IMR-90 (cell line): ENCODE results near the gene HCN4. TPM values are rescaled to one million over a fixed set of nuclear protein-coding genes. Genes with fewer than 3 reads are reported as not detected.

Source experiments
- ATAC-seq: fragments of 200-7000 bp; cut with Tn5 transposase; 2 replicates; pipeline ENCODE4 v1.9.1; 2020; ENCODE audit warnings: low read depth, mild to moderate bottlenecking, moderate library complexity
- BruUV-seq: library from RNA; stranded (reverse); fragments of 400-500 nt; replicated peaks from 2 replicates; lab custom pipeline; 2021; lab: Mats Ljungman, UMichigan
- CTCF ChIA-PET: fragments of 300-600 bp; formaldehyde crosslinking; extraction: SDS; loops from one replicate; lab custom pipeline; 2021; ENCODE audit warnings: antibody characterized with exemption; lab: Yijun Ruan, JAX
- POLR2A ChIA-PET: fragments of 300-600 bp; sonication (Branson Sonifier 250); formaldehyde crosslinking; loops from one replicate; lab custom pipeline; 2022; ENCODE audit warnings: antibody characterized with exemption; ENCODE audit not compliant: unreplicated experiment; lab: Charles Lee
- DNase-seq: peaks from one replicate; pipeline ENCODE4 v3.0.0; 2013
- H2AFZ ChIP-seq: replicated peaks from 2 replicates; pipeline ENCODE3; 2013; ENCODE audit warnings: low read length, mild to moderate bottlenecking; ENCODE audit not compliant: poor library complexity
- H2AK5ac ChIP-seq: 2 replicates; pipeline ENCODE4 v1.6.1; 2013; ENCODE audit warnings: low read depth, low read length, inconsistent platforms
- H2AK9ac ChIP-seq: replicated peaks from 2 replicates; pipeline ENCODE3; 2013; ENCODE audit warnings: mild to moderate bottlenecking, low read depth, low read length, moderate library complexity; ENCODE audit not compliant: poor library complexity
- H2BK120ac ChIP-seq: 2 replicates; pipeline ENCODE4 v1.6.1; 2013; ENCODE audit warnings: low read depth, low read length, inconsistent platforms
- H2BK15ac ChIP-seq: 3 replicates; pipeline ENCODE4 v1.6.1; 2013; ENCODE audit warnings: low read depth, low read length, inconsistent platforms
- H2BK20ac ChIP-seq: 2 replicates; pipeline ENCODE4 v1.6.1; 2013; ENCODE audit warnings: low read depth, mild to moderate bottlenecking, inconsistent platforms, low read length, moderate library complexity
- H2BK5ac ChIP-seq: 2 replicates; pipeline ENCODE4 v1.6.1; 2013; ENCODE audit warnings: mild to moderate bottlenecking, low read depth, low read length, inconsistent platforms; ENCODE audit not compliant: poor library complexity, severe bottlenecking
- H3K14ac ChIP-seq: replicated peaks from 2 replicates; pipeline ENCODE4 v1.6.1; 2013; ENCODE audit warnings: low read depth, low read length, inconsistent platforms
- H3K18ac ChIP-seq: 2 replicates; pipeline ENCODE4 v1.6.1; 2013; ENCODE audit warnings: low read depth, low read length, control low read depth
- H3K23ac ChIP-seq: 2 replicates; pipeline ENCODE4 v1.6.1; 2013; ENCODE audit warnings: low read depth, low read length, inconsistent platforms
- H3K27ac ChIP-seq: 2 replicates; pipeline ENCODE4 v1.5.1; 2013; ENCODE audit warnings: mild to moderate bottlenecking, control low read depth, low read length; ENCODE audit not compliant: insufficient read depth
- H3K27me3 ChIP-seq: 2 replicates; pipeline ENCODE4 v1.6.1; 2013; ENCODE audit warnings: low read length; ENCODE audit not compliant: control insufficient read depth, insufficient read depth
- H3K36me3 ChIP-seq: 2 replicates; pipeline ENCODE4 v1.6.1; 2013; ENCODE audit warnings: low read length, mixed read lengths; ENCODE audit not compliant: control insufficient read depth, insufficient read depth
- H3K4ac ChIP-seq: 2 replicates; pipeline ENCODE4 v1.6.1; 2013; ENCODE audit warnings: low read depth, low read length, inconsistent platforms
- H3K4me1 ChIP-seq: 2 replicates; pipeline ENCODE4 v1.6.1; 2013; ENCODE audit warnings: low read length, mixed read lengths; ENCODE audit not compliant: control insufficient read depth, insufficient read depth
- H3K4me2 ChIP-seq: 2 replicates; pipeline ENCODE4 v1.6.1; 2013; ENCODE audit warnings: low read depth, mild to moderate bottlenecking, control low read depth, low read length, moderate library complexity
- H3K4me3 ChIP-seq: 2 replicates; pipeline ENCODE4 v1.5.1; 2013; ENCODE audit warnings: low read depth, mild to moderate bottlenecking, control low read depth, low read length, moderate library complexity; ENCODE audit not compliant: insufficient read depth
- H3K56ac ChIP-seq: 2 replicates; pipeline ENCODE4 v1.6.1; 2013; ENCODE audit warnings: low read length, inconsistent platforms; ENCODE audit not compliant: insufficient read depth; ENCODE audit errors: extremely low read depth
- H3K79me1 ChIP-seq, 2 experiments: 2 replicates each; pipeline ENCODE4 v1.6.1; 2013; ENCODE audit warnings: low read length in 2 of 2, inconsistent platforms in 1 of 2, low read depth in 1 of 2
- H3K9ac ChIP-seq: 2 replicates; pipeline ENCODE4 v1.6.1; 2013; ENCODE audit warnings: low read depth, low read length, control low read depth
- H3K9me1 ChIP-seq: 2 replicates; pipeline ENCODE4 v1.6.1; 2013; ENCODE audit warnings: low read length, inconsistent platforms; ENCODE audit not compliant: insufficient read depth
- H3K9me3 ChIP-seq: 2 replicates; pipeline ENCODE4 v1.6.1; 2013; ENCODE audit warnings: low read length; ENCODE audit not compliant: control insufficient read depth, insufficient read depth
- H4K20me1 ChIP-seq: 2 replicates; pipeline ENCODE4 v1.6.1; 2013; ENCODE audit warnings: low read length, inconsistent platforms; ENCODE audit not compliant: insufficient read depth
- H4K5ac ChIP-seq: 2 replicates; pipeline ENCODE4 v1.6.1; 2013; ENCODE audit warnings: mild to moderate bottlenecking, low read depth, low read length, control low read depth
- H4K8ac ChIP-seq, 2 experiments: 2 replicates each; pipeline ENCODE4 v1.6.1; 2013; ENCODE audit warnings: low read depth in 2 of 2, low read length in 2 of 2, control low read depth in 1 of 2, inconsistent platforms in 1 of 2
- H4K91ac ChIP-seq: 2 replicates; pipeline ENCODE4 v1.6.1; 2013; ENCODE audit warnings: low read depth, low read length, inconsistent platforms; ENCODE audit not compliant: insufficient read depth
- BHLHE40 ChIP-seq: fragments of 150-350 bp; IDR thresholded peaks from 2 replicates; pipeline ENCODE4 v1.6.1; 2016; ENCODE audit warnings: mild to moderate bottlenecking, low read depth, low read length
- CHD1 ChIP-seq: IDR thresholded peaks from 2 replicates; pipeline ENCODE4 v1.6.1; 2012; ENCODE audit warnings: low read depth, low read length, improper control_type of control experiment
- CTCF ChIP-seq: conservative IDR thresholded peaks from 2 replicates; pipeline ENCODE4 v1.5.1; 2012; ENCODE audit warnings: mild to moderate bottlenecking, low read depth, low read length, improper control_type of control experiment
- ELK1 ChIP-seq: fragments of 150-350 bp; IDR thresholded peaks from 2 replicates; pipeline ENCODE4 v1.6.1; 2016; ENCODE audit warnings: low read depth, mild to moderate bottlenecking, low read length, moderate library complexity, borderline replicate concordance
- FOS ChIP-seq: fragments of 150-350 bp; IDR thresholded peaks from 2 replicates; pipeline ENCODE4 v1.6.1; 2016; ENCODE audit warnings: low read depth, low read length
- MAFK ChIP-seq: IDR thresholded peaks from 2 replicates; pipeline ENCODE4 v1.6.1; 2012; ENCODE audit warnings: low read depth, low read length, improper control_type of control experiment
- MAZ ChIP-seq: IDR thresholded peaks from 2 replicates; pipeline ENCODE4 v1.6.1; 2012; ENCODE audit warnings: low read depth, mild to moderate bottlenecking, low read length, improper control_type of control experiment, moderate library complexity, borderline replicate concordance
- MXI1 ChIP-seq: IDR thresholded peaks from 2 replicates; pipeline ENCODE4 v1.6.1; 2012; ENCODE audit warnings: low read depth, mild to moderate bottlenecking, low read length, moderate library complexity, borderline replicate concordance
- NFE2L2 ChIP-seq: fragments of 150-350 bp; IDR thresholded peaks from 2 replicates; pipeline ENCODE4 v1.6.1; 2016; ENCODE audit warnings: low read depth, mild to moderate bottlenecking, low read length
- RAD21 ChIP-seq: IDR thresholded peaks from 2 replicates; pipeline ENCODE4 v1.6.1; 2012; ENCODE audit warnings: low read length, improper control_type of control experiment
- RFX5 ChIP-seq: IDR thresholded peaks from 2 replicates; pipeline ENCODE4 v1.8.0; 2012; ENCODE audit warnings: low read depth, mild to moderate bottlenecking, low read length, moderate library complexity
- USF2 ChIP-seq: fragments of 150-350 bp; IDR thresholded peaks from 2 replicates; pipeline ENCODE4 v1.6.1; 2017; ENCODE audit warnings: mild to moderate bottlenecking, antibody characterized with exemption, low read length, low read depth
- WGBS, 2 experiments: methylation state at CpG; one replicate each; pipeline versions ENCODE4 v1.1.5 to v1.1.7; 2013; ENCODE audit warnings: missing lambda C conversion rate in 2 of 2; ENCODE audit not compliant: insufficient read length in 1 of 2; ENCODE audit errors: extremely low coverage in 2 of 2; 5-methylcytosine and 5-hydroxymethylcytosine counted together
- dilution Hi-C: fragments of 300-500 bp; cut with HindIII; formaldehyde crosslinking; loops from one replicate; pipeline ENCODE4 v1.14.3; 2018; ENCODE audit warnings: low sequenced_read_pairs; ENCODE audit not compliant: unreplicated experiment
- in situ Hi-C: fragments of 300-500 bp; cut with MboI; formaldehyde crosslinking; loops from 3 replicates; pipeline ENCODE4 v1.14.3; 2019; ENCODE audit warnings: low sequenced_read_pairs, inconsistent platforms, mixed read lengths
- intact Hi-C: fragments of 100-400 bp; cut with micrococcal nuclease; formaldehyde crosslinking; loops from 2 replicates; pipeline ENCODE4 v1.10.0; 2022
- polyA plus RNA-seq, 3 experiments: library from polyadenylated mRNA; depleted of rRNA; stranded (reverse); fragments of >200 nt; gene quantifications; 2 replicates each; pipeline ENCODE4 v1.2.3, GENCODE V29; 2012; ENCODE audit warnings: low replicate concordance in 1 of 3
- total RNA-seq: library from RNA; depleted of rRNA; stranded (reverse); fragments of >200 nt; gene quantifications from 2 replicates; pipeline ENCODE4 v1.2.3, GENCODE V29; 2012

HCN4 gene
- total and polyA plus RNA-seq, 2 of the 4 experiments (the other 2 are of a cell fraction), result not detected

GRCh38 chr15:73331991-73332925, 36.5 kb downstream of the HCN4 start (continued):
- no peak for TF ChIP-seq RAD21

GRCh38 chr15:73331501-73331900, 37.3 kb downstream of the HCN4 start:
- intact Hi-C loops (no loop called here), dilution Hi-C loops (no loop called here), in situ Hi-C loops (no loop called here)
- no peaks in the 10 kb centered on the region for H3K79me1 ChIP-seq
- DNase-seq, result no peak
- H2AFZ ChIP-seq, result no peak overlapping the region
- H2BK20ac ChIP-seq, result no peak overlapping the region
- H3K23ac ChIP-seq, result no peak overlapping the region
- ATAC-seq, result no peak
- H3K27me3 ChIP-seq, result peaks cover 38% of the 10 kb centered on the region
- no peaks in the 10 kb centered on the region for H4K20me1 ChIP-seq
- no peak overlapping the region for H3K18ac ChIP-seq
- H3K4me3 ChIP-seq, result no peak overlapping the region
- H2AK5ac ChIP-seq, result no peak overlapping the region
- no peaks in the 10 kb centered on the region for H3K9me3 ChIP-seq
- ChIA-PET POLR2A (no interaction called here), CTCF (no interaction called here)
- no peak overlapping the region for H4K91ac ChIP-seq
- H3K14ac ChIP-seq, result no peak overlapping the region
- no peak overlapping the region for H3K56ac ChIP-seq
- H3K4me2 ChIP-seq, result no peak overlapping the region
- no peaks in the 10 kb centered on the region for H3K4me1 ChIP-seq
- H3K4ac ChIP-seq, result no peak overlapping the region
- H3K9ac ChIP-seq, result no peak overlapping the region
- no peak overlapping the region for H4K8ac ChIP-seq
- H4K5ac ChIP-seq, result no peak overlapping the region
- no peaks in the 10 kb centered on the region; the same call in 1 of the 2 replicates for H3K9me1 ChIP-seq
- no peak overlapping the region for H2AK9ac ChIP-seq
- H2BK15ac ChIP-seq, result no peak overlapping the region
- H3K27ac ChIP-seq, result no peak overlapping the region
- no peak overlapping the region for H2BK5ac ChIP-seq
- no peaks in the 10 kb centered on the region for H3K36me3 ChIP-seq
- no peak overlapping the region for H2BK120ac ChIP-seq
- no CpG with 5 or more reads among the region's 5 CpGs for WGBS, 2 experiments
- no TSS peak for BruUV-seq
- TF ChIP-seq MAFK (no peak), RAD21 (no peak), NFE2L2 (no peak), USF2 (no peak), CHD1 (no peak), CTCF (no peak), RFX5 (no peak), ELK1 (no peak), MAZ (no peak), BHLHE40 (no peak), MXI1 (no peak), FOS (no peak)
